HepG2 (cell line): ENCODE results near the gene CD276. TPM values are rescaled to one million over a fixed set of nuclear protein-coding genes. Genes with fewer than 3 reads are reported as not detected.

ENCODE experiments used
- GFI1 ChIP-seq: sonication (generic); formaldehyde crosslinking; IDR thresholded peaks from 2 replicates; pipeline ENCODE4 v1.5.0; 2020; ENCODE audit warnings: missing genetic modification reagents, mild to moderate bottlenecking, borderline replicate concordance
- HBP1 ChIP-seq: IDR thresholded peaks from 2 replicates; pipeline ENCODE4 v1.6.1; 2016; ENCODE audit warnings: low read depth, control low read depth
- KLF13 ChIP-seq: sonication (generic); formaldehyde crosslinking; IDR thresholded peaks from 2 replicates; pipeline ENCODE4 v1.4.0; 2020; ENCODE audit warnings: mild to moderate bottlenecking, missing genetic modification reagents
- THYN1 ChIP-seq: sonication (generic); formaldehyde crosslinking; IDR thresholded peaks from 2 replicates; pipeline ENCODE4 v1.8.1; 2023; ENCODE audit warnings: low read depth, mild to moderate bottlenecking, moderate library complexity, missing genetic modification reagents, borderline replicate concordance
- XBP1 ChIP-seq: sonication (generic); formaldehyde crosslinking; IDR thresholded peaks from 2 replicates; pipeline ENCODE4 v1.5.0; 2020; ENCODE audit warnings: missing genetic modification reagents
- ZBTB20 ChIP-seq: sonication (generic); formaldehyde crosslinking; IDR thresholded peaks from 2 replicates; pipeline ENCODE4 v1.8.1; 2023; ENCODE audit warnings: missing genetic modification reagents, low read depth, mild to moderate bottlenecking, borderline replicate concordance
- ZBTB37 ChIP-seq: sonication (generic); formaldehyde crosslinking; IDR thresholded peaks from 2 replicates; pipeline ENCODE4 v1.4.0; 2020; ENCODE audit warnings: mild to moderate bottlenecking, missing genetic modification reagents
- ZNF318 ChIP-seq: sonication (generic); formaldehyde crosslinking; IDR thresholded peaks from 2 replicates; pipeline ENCODE4 v1.4.0; 2020; ENCODE audit warnings: mild to moderate bottlenecking, missing genetic modification reagents
- ZNF468 ChIP-seq: sonication (generic); formaldehyde crosslinking; IDR thresholded peaks from 2 replicates; pipeline ENCODE4 v1.8.0; 2022; ENCODE audit warnings: mild to moderate bottlenecking, moderate library complexity, missing genetic modification reagents
- ZNF530 ChIP-seq: sonication (generic); formaldehyde crosslinking; IDR thresholded peaks from 2 replicates; pipeline ENCODE4 v1.5.0; 2020; ENCODE audit warnings: low read depth, mild to moderate bottlenecking, missing genetic modification reagents
- ZNF660 ChIP-seq: sonication (generic); formaldehyde crosslinking; IDR thresholded peaks from 2 replicates; pipeline ENCODE4 v1.5.1; 2020; ENCODE audit warnings: mild to moderate bottlenecking, low read depth, missing genetic modification reagents, borderline replicate concordance
- ZNF747 ChIP-seq: sonication (generic); formaldehyde crosslinking; IDR thresholded peaks from 2 replicates; pipeline ENCODE4 v1.8.1; 2023; ENCODE audit warnings: missing genetic modification reagents, mild to moderate bottlenecking, borderline replicate concordance
- ZNF749 ChIP-seq: sonication (generic); formaldehyde crosslinking; IDR thresholded peaks from 2 replicates; pipeline ENCODE4 v1.8.0; 2022; ENCODE audit warnings: mild to moderate bottlenecking, missing genetic modification reagents, moderate library complexity, borderline replicate concordance
- ZNF770 ChIP-seq: sonication (generic); formaldehyde crosslinking; IDR thresholded peaks from 2 replicates; pipeline ENCODE4 v1.5.0; 2020; ENCODE audit warnings: mild to moderate bottlenecking, missing genetic modification reagents
- polyA plus RNA-seq, 8 experiments: library from polyadenylated mRNA; depleted of rRNA in 3 of 8; stranded (reverse) in 7 of 8; unstranded in 1 of 8; fragments of >200 nt; fragmentation: Illumina TruSeq in 4 of 8; extraction: Trizol in 4 of 8; gene quantifications; 2 replicates each; pipeline versions ENCODE4 v1.2.1 to v1.2.3, GENCODE V29; 2011 to 2016; ENCODE audit warnings: low read depth in 4 of 8, missing spikeins in 1 of 8, mixed read lengths in 1 of 8; ENCODE audit not compliant: insufficient read depth in 1 of 8
- total RNA-seq, 5 experiments: library from RNA; depleted of rRNA; stranded (reverse); fragments of >200 nt; fragmentation: Illumina TruSeq; extraction: Trizol; gene quantifications; 2 replicates each; pipeline ENCODE4 v1.2.3, GENCODE V29; 2016; ENCODE audit warnings: low read depth in 1 of 5
- TF ChIP-seq, protein P1 (sequence below): sonication (generic); formaldehyde crosslinking; IDR thresholded peaks from 2 replicates; pipeline ENCODE4 v1.4.0; 2020; ENCODE audit warnings: mild to moderate bottlenecking, missing genetic modification reagents

The CD276 gene
- total and polyA plus RNA-seq, 2 of the 13 experiments (the other 11 are each of a cell fraction or from before 2014, with no cell fraction given), result 24.6 to 55.2 TPM

- TF ChIP-seq ZNF468 (CRISPR knock-in tag) (no peak), XBP1 (no peak), ZNF747 (no peak), HBP1 (CRISPR knock-in tag) (no peak), ZNF770 (CRISPR knock-in tag) (no peak), KLF13 (no peak), ZNF530 (CRISPR knock-in tag) (no peak), ZBTB20 (CRISPR knock-in tag) (no peak), GFI1 (CRISPR knock-in tag) (no peak), ZBTB37 (no peak), ZNF318 (CRISPR knock-in tag) (0 out of 2 replicates have a peak, but pooled peaks have one; percentile 40), ZNF749 (CRISPR knock-in tag) (no peak), ZNF660 (CRISPR knock-in tag) (no peak), THYN1 (CRISPR knock-in tag) (no peak)
- TF ChIP-seq, protein P1, sequence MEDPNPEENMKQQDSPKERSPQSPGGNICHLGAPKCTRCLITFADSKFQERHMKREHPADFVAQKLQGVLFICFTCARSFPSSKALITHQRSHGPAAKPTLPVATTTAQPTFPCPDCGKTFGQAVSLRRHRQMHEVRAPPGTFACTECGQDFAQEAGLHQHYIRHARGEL (CRISPR knock-in tag), result peak; percentile 96
These were observed 7.0 kb upstream of the CD276 start (continued) for GRCh38 chr15:73677146-73677607.
